ENCODE measurements around the gene BAZ2B.
A peak's percentile ranks its signal among the peaks of the same experiment; 100 is the strongest.

BAZ2B gene

DNA sequence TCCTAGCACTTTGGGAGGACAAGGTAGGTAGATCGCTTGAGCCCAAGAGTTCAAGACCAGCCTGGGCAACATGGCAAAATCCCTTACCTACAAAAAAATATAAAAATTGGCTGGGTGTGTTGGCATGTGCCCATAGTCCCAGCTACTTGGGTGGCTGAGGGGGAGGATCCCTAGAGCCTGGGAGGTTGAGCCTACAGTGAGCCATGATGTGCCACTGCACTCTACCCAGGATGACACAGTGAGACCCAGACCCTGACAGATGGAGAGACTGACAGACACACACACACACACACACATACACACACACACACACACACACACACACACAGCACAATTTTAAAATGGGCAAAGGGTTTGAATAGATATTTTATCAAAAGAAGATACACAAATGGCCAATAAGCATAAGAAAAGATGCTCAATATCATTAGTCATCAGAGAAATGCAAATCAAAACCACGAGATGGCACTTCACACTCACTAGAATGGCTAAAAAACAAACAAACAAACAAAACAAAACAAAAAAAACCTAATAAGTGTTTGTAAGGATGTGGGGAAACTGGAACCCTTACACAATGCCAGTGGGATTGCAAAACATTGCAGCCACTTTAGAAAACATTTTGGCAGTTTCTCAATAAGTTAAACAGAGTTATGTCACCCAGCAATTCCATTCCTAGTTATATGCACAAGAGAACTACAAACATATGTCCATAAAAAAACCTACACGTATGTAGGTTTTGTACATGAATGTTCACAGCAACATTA lies 42.3 kb downstream of the BAZ2B start:
- DNase-seq (ENCODE audit: low spot score), result no peak

DNA sequence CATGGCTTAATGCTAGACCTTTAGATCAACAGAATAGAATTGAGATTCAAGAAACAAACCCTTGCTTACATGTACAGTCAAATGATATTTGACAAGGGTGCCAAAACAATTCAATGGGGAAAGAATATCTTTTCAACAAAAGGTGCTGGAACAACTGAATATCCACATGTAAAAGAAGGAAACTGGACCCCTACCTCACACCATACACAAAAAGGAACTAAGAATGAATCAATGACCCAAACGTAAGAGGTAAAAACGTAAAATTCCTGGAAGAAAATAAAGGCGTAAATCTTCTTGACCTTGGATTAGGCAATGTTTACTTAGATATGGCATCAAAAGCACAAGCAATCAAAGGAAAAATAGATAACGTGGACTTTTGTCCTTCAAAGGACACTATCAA lies 43.1 kb downstream of the BAZ2B start:
- DNase-seq (ENCODE audit: low spot score), result no peak

DNA sequence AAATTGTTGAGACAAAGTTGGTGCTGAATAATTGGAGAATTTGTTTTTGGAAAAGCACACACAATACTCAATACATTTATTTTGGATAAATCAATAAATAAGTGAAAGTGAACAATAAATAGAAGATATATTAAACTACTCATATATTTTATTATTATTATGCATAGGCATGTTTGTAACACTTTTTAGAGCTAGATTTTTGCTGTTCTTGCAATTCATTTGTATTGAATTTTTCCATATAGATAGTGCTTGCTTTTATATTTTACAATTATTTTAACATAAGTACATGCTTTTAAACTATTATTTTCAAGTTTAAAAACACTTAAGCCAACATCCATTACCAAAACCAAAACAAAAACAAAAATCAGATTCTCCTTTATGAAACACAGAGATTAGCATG lies 43.9 kb downstream of the BAZ2B start:
- no peak for DNase-seq (ENCODE audit: low spot score)

DNA sequence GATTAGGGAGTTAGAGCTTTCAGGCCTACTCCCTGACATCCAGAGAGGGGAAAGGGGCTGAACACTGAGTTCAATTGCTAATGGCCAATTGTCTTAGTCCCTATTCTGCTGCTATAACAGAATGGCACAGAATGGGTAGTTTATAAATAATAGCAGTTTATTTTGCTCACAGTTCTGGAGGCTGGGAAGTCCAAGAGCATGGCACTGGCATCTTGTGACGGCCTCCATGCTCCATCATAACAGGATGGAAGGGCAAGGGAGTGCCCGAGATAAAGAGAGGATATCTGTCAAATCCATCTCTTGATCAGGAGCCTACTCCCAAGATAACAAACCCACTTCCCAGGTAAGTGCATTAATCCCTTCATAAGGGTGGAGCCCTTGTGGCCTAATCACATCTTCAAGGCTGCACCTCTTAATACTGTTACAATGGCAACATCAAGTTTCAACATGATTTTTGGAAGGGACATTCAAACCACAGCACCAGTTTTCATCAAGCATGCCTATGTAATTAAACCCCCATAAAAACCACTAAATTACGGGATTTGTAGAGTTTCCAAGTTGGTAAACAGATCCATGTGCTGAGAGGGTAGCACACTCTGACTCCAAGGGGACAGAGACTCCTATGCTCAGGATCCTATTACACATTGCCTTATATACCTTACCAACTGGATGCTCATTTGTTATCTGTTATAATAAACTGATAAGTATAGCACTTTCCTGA lies 44.6 kb downstream of the BAZ2B start:
- no peak for DNase-seq (ENCODE audit: low spot score)

DNA sequence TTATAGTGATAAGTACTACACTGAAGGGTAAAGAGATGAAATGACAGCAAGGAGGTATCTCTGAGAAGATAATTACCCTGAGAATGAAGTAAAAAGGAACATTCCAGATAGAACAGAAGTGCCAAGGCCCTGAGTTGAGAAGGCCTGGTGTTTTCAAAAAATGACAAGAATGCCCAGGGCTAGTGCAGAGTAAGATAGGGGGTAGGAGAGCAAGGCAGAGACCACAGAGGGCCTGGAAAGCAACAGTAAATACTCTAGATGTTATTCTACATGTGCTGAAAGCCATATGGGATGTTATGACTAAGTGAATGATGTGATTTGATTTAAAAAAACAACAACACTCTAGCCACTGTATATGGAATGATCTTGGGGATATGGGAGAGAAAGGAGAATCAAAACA lies 52.3 kb downstream of the BAZ2B start:
- peak; percentile 19 for DNase-seq (ENCODE audit: low spot score)

DNA sequence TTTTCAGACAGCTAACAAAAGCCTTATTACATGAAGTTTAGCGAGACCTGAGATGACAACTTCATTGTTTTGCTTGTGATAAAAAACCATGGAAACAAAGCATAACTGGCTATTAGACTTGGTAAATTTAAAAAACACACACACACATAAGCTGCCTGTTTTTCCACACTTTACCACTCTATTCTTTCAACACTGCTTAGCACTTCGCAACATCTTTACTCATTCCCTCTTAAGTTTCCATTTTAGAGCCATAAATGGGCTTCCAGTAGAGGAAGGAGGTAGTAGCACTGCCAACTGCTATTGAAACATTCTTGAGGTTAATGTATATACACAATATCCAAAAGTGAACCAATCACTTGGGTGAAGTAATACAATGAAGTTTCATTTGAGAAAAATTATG lies 54.1 kb downstream of the BAZ2B start:
- no peak for DNase-seq (ENCODE audit: low spot score)

DNA sequence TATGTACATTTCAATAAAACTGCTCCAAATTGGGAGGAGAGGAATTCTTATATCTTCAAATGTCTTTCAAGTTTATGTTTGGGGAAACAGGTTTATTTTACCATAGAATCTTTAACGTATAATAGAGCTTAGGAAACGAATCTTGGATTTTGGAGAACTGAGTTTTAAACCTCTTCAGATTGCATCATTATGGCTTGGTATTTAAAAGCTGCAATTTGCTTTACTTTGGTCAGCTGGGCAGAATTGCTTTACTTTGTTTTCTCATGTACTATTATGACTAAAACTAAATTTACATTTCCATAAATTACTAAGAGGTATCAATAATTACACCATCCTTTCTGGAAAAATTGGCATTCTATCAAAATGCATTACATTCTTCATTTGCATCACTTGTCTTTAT lies 54.6 kb downstream of the BAZ2B start:
- no peak for DNase-seq (ENCODE audit: low spot score)

DNA sequence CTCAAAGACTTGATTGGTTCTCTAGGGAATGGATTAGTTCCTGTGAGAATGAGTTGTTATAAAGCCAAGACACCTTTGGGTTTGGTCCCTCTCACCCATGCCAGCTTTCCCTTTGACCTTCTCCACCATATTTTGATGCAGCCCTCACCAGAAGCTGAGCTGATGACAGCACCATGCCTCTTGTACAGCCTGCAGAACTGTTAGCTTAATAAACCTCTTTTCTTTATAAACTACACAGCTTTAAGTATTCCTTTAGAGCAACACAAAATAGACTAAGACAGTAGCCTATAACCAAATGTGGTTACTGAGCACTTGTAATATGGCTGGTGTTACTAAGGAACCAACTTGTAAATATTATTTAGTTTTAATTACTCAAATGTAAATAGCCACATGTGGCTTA lies 55.1 kb downstream of the BAZ2B start:
- no peak for DNase-seq (ENCODE audit: low spot score)

DNA sequence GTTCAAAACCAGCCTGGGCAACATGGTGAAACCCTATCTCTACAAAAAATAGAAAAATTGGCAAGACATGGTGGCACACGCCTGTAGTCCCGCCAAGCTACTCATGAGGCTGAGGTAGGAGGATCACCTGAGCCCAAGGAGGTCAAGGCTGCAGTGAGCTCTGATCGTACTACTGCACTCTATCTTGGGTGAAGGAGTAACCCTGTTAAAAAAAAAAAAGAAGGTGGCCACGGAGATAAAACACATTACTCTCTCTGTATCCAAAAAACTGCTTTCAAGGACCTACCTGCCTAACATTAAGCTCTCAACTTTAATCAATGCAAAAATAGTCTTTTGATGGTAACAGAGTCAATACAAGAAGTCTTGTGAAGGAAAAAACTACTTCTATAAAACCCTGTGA lies 57.3 kb downstream of the BAZ2B start:
- DNase-seq (ENCODE audit: low spot score), result no peak

DNA sequence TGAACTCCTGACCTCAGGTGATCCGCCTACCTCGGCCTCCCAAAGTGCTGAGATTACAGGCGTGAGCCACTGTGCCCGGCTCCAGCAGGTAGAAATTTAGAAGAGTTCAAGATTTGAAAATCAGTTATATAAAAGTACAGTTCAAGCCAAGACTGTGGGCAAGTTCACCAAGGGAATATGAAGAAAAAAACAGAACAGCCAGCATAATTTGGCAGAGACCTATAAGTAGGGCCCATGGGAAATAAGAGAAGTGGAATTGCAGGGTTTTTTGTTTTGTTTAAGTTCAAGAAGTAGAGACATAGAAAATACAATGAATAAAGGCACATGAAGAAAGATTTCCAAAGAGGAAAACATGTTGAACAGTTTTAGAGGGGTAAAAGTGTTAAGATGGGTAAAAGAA lies 57.9 kb downstream of the BAZ2B start:
- no peak for DNase-seq (ENCODE audit: low spot score)

DNA sequence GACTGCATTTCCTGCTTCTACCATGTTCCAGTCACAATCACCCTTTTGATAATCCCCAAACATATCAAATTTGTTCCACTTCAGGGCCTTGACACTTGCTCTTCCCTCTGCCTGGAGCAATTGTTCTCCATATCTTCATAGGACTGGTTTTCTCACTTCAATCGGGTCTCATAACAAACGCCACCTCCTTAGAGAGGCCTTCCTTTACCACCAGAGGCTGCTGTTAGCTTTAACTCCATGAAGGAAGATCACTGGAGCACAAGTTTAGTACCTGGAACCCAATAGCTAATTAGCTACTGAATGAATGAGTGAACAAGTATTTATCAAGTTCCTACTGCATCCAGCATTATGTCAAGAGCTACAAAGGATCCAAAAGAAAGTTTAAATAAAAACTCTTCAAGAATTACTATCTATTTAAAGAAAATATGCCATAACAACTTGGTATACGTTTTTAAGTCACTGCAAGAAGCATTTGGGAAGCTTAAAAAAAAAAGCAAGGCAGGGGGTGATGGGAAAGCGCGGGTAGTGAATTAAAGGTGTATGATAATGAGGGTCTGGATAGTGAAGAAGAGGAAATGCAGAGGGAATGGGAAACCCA lies 58.8 kb downstream of the BAZ2B start:
- DNase-seq (ENCODE audit: low spot score), result no peak

DNA sequence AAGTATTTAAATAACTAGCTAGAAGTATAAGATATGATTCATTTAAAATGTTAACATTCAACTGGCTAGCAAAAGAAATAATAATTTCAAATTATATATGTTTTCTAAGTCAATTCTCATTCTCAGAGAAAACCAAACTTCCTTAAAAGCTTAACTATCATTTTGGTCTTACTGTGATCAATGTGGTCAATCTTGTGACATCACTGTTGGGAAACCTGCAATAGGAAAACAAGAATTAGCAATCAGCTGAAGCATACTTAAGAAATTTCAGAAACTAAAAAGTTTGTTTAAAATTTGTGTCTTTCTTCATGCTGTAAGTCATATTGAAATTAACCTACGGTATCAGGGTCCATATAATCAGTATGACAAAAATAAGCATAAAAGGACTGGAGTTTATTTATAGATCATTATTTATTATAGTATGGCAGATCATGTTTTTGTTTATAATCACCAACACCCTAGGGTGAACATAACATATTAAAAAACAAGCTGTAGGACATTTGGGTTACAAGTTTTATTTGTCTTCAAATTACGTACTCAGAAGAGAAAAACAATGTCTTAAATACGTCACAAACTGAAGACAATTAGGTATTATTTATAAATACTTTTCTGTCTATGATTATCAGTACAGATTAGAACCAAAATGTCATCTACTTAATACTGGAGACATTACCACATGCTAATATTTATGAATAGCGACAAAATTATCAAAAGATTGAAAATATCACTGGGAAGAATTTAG lies 60.5 kb downstream of the BAZ2B start:
- no peak for DNase-seq (ENCODE audit: low spot score)

DNA sequence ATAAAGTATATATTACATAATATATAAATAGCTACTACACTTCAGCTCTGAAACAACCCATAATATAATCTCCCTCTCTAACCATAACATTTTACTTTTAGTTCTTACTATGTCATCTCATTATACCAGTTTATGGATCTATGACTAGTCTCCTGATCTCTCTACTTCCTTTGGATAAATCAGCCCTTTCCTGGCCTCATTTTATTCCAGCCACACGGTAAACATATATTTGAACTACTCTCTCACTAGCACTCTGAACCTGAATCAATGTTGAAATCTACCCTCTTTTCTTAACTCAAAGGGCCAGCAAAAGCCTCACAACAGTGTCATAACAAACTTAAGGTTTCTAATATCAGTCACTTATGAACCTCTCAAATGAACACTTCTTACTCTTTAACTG lies 62.6 kb downstream of the BAZ2B start:
- DNase-seq (ENCODE audit: low spot score), result no peak

DNA sequence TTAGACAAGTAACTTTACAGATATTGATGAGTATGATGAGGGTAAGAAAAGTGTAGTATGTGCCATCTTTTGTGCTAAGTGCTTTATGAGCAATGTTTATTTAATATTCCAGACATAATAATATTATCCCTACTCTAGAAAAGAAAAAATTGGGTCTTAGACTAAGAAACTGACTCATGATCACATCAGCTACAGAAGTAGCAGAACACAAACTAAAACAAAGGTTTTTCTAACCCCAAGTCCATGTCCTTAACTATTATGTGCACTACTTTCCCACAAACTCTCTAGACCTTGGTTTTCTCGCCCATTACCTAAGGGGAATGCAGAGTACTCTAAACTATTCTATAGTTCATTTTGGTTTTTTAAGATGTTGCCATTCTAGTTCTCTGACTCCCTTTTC lies 64.5 kb downstream of the BAZ2B start:
- DNase-seq (ENCODE audit: low spot score), result no peak

DNA sequence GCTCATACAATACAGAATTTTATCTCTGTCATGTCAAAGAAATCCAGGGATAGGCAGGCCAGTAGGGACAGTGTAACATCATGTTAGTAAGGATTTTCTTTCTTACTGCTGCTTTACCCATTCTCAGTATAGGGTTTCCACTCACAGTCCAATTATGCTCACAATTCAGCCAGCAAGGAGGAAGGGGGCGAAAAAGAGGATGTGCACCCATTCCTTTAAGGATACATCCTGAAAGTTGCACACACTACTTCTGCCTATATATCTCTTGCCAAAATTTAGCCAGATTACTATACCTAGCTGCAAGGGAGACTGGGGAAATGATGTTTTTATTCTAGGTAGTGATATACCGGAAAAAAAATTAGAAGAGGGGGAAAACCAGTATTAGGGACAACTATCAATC lies 66.1 kb downstream of the BAZ2B start:
- no peak for DNase-seq (ENCODE audit: low spot score)

DNA sequence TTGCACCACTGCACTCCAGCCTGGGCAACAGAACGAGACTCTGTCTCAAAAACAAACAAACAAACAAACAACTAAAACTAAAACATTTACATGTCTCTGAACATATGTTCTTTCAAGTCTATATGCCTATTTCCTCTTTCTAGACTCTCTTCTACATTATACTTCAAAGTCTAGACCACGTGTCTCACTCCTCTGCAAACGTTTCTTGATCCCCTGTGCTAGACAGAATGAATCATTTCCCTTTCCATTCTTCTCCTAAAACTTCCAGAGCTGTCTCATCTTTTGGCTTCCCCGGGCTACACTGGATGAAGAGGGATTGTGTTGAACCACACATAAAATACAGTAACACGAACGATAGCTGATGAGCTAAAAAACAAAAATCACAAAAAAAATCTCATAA lies 67.1 kb downstream of the BAZ2B start:
- no peak for DNase-seq (ENCODE audit: low spot score)

DNA sequence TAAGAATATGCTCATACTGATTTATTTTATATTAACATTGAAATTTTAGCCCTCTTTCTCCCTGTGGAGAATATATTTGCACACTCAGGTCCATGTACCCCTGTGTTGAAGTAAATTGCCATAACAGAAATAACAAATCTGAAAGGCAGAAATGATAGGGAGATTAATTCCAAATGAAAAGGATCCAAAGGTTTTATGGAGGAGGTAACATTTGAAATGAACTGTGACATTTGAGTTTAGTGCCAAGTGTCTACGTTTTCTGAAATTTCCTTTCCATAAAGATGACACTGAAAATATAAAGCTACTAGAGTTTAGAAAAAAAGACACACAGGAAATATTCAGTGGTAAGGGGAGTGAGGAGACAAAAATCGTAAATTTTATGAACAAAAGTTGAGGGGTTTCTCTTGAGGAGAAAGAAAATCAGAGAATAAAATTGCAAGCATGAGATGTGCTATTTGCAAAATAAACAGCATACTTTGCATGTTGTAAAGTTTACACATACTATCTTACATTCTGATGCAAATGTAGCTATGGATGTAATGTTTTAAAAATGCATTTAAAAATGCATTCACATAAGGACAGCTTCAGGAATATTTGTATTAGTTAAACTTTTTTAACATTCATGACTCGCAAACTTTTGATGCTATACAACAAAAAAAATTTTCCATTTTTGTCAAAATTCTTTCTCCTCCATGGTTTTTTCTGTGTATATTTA lies 69.5 kb downstream of the BAZ2B start:
- no peak for DNase-seq (ENCODE audit: low spot score)

DNA sequence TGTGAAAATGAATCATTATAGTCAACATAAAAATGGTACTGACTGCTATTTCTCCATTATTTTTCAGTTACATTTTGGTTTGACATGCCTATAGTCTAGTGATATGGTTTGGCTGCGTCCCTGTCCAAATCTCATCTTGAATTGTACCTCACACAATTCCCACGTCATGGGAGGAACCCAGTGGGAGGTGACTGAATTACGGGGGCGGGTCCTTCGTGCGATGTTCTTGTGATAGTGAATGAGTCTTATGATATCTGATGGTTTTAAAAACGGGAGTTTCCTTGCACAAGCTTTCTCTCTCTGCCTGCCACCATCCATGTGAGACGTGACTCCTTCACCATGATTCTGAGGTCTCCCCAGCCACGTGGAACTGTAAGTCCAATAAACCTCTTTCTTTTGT lies 70.3 kb downstream of the BAZ2B start:
- no peak for DNase-seq (ENCODE audit: low spot score)

DNA sequence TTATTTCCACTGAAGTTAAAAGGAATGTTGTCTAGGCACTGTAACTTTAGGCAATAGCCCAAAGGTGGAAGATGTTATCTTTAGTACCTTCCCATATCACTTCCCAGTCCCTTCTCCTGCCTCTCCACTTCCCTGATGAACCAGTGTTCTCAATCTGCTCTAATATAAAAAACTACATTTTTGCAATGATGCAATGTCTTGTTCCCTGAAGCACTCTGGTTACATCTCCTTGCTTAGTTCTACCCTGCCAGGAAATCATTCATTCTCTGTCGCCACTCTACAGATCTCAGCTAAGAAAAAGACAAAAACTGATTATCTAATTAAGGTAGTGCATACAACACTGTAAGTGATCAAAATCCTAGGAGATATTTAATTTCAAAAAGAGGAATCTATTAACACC lies 71.3 kb downstream of the BAZ2B start:
- no peak for DNase-seq (ENCODE audit: low spot score)

DNA sequence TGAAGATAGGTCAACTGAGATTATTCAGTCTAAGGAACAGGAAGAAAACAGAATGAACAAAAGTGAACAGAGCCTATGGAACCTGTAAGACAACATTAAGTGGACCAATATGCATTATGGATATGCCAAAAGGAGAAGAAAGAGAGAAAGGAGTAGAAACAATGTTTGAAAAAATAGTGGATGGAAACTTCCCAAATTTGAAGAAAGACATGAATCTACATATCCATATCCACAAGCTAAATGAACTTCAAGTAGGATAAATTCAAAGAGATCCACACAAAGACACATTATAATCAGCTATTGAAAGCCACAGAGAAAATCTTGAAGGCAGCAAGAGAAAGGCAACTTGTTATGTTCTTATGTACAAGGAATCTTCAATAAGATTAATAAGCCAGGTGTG lies 74.2 kb downstream of the BAZ2B start:
- no peak for DNase-seq (ENCODE audit: low spot score)

DNA sequence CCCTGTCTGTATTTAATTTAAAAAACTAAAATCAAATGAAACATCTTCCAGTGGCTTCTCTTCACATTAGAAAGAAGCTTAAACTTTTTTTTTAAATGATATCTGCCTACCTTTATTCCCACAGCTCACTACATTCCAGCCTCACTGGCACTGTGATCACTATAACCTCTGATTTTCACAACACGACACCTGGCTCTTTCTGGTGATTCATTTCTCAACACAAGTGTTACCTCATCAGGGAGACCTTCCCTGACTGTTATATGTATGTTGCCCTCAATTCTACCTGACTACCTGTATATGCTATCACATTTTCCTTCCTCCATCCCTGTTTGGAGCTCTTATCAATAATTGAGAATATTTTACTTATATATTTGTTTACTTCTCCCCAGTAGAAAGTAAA lies 76.6 kb downstream of the BAZ2B start:
- no peak for DNase-seq (ENCODE audit: low spot score)

DNA sequence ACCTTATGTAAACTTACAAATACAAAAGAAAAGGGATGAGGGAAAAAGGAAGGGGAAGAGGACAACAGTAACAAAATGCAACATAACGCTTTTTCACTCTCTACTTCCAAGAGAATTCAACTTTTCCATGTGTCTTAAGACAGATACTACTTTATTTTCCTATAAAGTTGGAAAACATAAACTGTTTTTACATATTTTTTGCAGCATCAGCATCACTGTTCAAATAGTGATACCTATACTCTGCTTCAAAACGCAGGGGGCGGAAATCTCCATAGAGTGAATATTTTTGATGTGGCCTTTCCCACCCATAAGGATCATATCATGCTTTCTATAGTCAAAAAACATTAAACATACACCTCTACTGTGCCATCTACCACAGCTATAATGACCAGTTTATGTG lies 77.5 kb downstream of the BAZ2B start:
- no peak for DNase-seq (ENCODE audit: low spot score)
